Neural progenitor cell (in vitro differentiated cells): Measurements from ENCODE around the gene PLCB1. TPM values are rescaled to one million over a fixed set of nuclear protein-coding genes. Genes with fewer than 3 reads are reported as not detected.
"Not testable (repeated sequence)": the region's sequence is repeated elsewhere in the genome, so short reads cannot be mapped to it uniquely, and the experiment has no call there.

Experiments
- DNase-seq: peaks from one replicate; pipeline ENCODE4 v3.0.0-alpha.2; 2016; ENCODE audit warnings: low spot score
- H2AFZ ChIP-seq: fragments of 200-600 bp; sonication (generic); replicated peaks from 2 replicates; pipeline ENCODE4 v1.6.1; 2016; ENCODE audit warnings: antibody characterized with exemption
- H3F3A ChIP-seq: fragments of 200-600 bp; sonication (generic); 2 replicates; pipeline ENCODE4 v1.6.1; 2016; ENCODE audit warnings: antibody characterized with exemption, low read depth
- H3K27ac ChIP-seq: fragments of 200-600 bp; sonication (generic); 2 replicates; pipeline ENCODE4 v1.5.1; 2016; ENCODE audit warnings: mild to moderate bottlenecking
- H3K27me3 ChIP-seq: fragments of 200-600 bp; sonication (generic); 2 replicates; pipeline ENCODE4 v1.6.1; 2016; ENCODE audit warnings: mild to moderate bottlenecking, moderate library complexity
- H3K36me3 ChIP-seq: fragments of 200-600 bp; sonication (generic); 2 replicates; pipeline ENCODE4 v1.5.1; 2016
- H3K4me1 ChIP-seq: fragments of 200-600 bp; sonication (generic); 2 replicates; pipeline ENCODE4 v1.6.1; 2016; ENCODE audit warnings: mixed run types
- H3K4me2 ChIP-seq: fragments of 200-600 bp; sonication (generic); 2 replicates; pipeline ENCODE4 v1.6.1; 2016
- H3K4me3 ChIP-seq: fragments of 200-600 bp; sonication (generic); 2 replicates; pipeline ENCODE4 v1.5.1; 2016
- H3K79me2 ChIP-seq: fragments of 200-600 bp; sonication (generic); 2 replicates; pipeline ENCODE4 v1.6.1; 2016; ENCODE audit warnings: low read depth
- H3K9ac ChIP-seq: fragments of 200-600 bp; sonication (generic); 2 replicates; pipeline ENCODE4 v1.6.1; 2016
- H3K9me3 ChIP-seq: fragments of 200-600 bp; sonication (generic); 2 replicates; pipeline ENCODE4 v1.5.1; 2016; ENCODE audit warnings: low read depth
- H4K20me1 ChIP-seq: fragments of 200-600 bp; sonication (generic); 2 replicates; pipeline ENCODE4 v1.6.1; 2016; ENCODE audit warnings: low read depth
- H3K27ac Mint-ChIP-seq: 3 replicates; pipeline ENCODE4 v1.8.0; 2021; ENCODE audit warnings: mixed read lengths
- H3K27me3 Mint-ChIP-seq: 2 replicates; pipeline ENCODE4 v1.8.0; 2022; ENCODE audit warnings: low read depth, mild to moderate bottlenecking, inconsistent platforms, moderate library complexity, mixed read lengths; ENCODE audit not compliant: insufficient read depth
- H3K36me3 Mint-ChIP-seq: 3 replicates; pipeline ENCODE4 v1.8.0; 2021; ENCODE audit warnings: mixed read lengths
- H3K4me1 Mint-ChIP-seq: 3 replicates; pipeline ENCODE4 v1.8.0; 2021; ENCODE audit warnings: mixed read lengths
- H3K4me3 Mint-ChIP-seq: 3 replicates; pipeline ENCODE4 v1.8.0; 2021; ENCODE audit warnings: mild to moderate bottlenecking, moderate library complexity, mixed read lengths
- H3K9me3 Mint-ChIP-seq: 3 replicates; pipeline ENCODE4 v1.8.0; 2020; ENCODE audit warnings: mixed read lengths
- EZH2 ChIP-seq: fragments of 200-600 bp; sonication (generic); IDR thresholded peaks from 2 replicates; pipeline ENCODE4 v1.6.1; 2017; ENCODE audit warnings: antibody characterized with exemption, mild to moderate bottlenecking, moderate library complexity
- EZH2phosphoT487 ChIP-seq: fragments of 200-600 bp; sonication (generic); IDR thresholded peaks from 2 replicates; pipeline ENCODE4 v1.6.1; 2017; ENCODE audit warnings: antibody characterized with exemption
- total RNA-seq: library from RNA; depleted of rRNA; stranded (reverse); fragments of >200 nt; gene quantifications from 2 replicates; pipeline ENCODE4 v1.2.3, GENCODE V29; 2015; ENCODE audit warnings: low replicate concordance
- TF ChIP-seq, protein P1 (sequence below): fragments of 200-600 bp; sonication (generic); IDR thresholded peaks from 2 replicates; pipeline ENCODE4 v1.5.1; 2017; ENCODE audit warnings: antibody characterized with exemption, mild to moderate bottlenecking

Gene PLCB1
- total RNA-seq, 1 donor from 2014 or later: 30.2 TPM

DNA sequence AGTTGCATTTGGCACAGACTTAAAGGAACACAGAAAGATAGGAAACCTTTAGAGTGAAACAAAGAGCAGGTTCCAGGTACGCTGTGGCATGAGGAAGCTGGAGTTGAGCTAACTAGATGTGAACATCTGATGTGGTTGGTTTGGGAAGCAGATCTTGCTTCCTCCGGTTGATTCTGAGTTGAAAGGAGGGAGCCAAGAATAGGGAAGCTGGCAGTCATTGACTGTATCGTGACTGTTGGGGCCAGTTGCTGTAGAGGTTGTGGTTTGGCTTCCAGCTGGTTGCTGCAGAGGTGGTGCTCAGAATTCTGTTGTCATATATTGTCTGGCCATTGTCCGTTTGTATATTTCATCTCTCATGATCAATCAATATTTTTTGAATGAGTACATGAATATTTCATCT is 325.9 kb downstream of the PLCB1 start:
- H3K9me3 ChIP-seq: no peaks in the 10 kb centered on the region
- H3K27ac Mint-ChIP-seq: no peak overlapping the region

DNA sequence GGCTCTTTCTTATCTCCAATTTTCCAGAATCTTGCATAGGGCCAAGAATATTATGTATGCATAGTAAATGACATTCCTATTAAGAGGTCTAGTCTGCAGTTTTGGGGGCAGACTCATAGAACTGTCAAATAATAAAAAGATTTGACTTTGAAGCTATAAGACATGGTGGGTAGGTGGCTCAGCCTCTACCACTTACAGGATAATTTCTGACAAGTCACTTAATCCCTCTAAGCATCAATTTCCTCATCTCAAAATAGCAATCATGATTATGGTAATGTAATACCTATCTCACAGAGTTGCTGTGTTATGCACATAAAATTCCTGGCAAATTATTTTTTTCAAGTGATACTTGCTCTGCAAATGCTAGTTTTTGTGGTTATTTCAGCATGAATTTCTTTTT is 329.1 kb downstream of the PLCB1 start:
- no peak overlapping the region for H3K4me2 ChIP-seq
- no peaks in the 10 kb centered on the region for H3F3A ChIP-seq
- no peak for DNase-seq
- H2AFZ ChIP-seq: no peak overlapping the region
- no peaks in the 10 kb centered on the region for H3K79me2 ChIP-seq
- H3K27me3 ChIP-seq: no peaks in the 10 kb centered on the region
- H3K36me3 Mint-ChIP-seq: no peaks in the 10 kb centered on the region
- no peaks in the 10 kb centered on the region for H4K20me1 ChIP-seq
- H3K4me1 Mint-ChIP-seq: no peaks in the 10 kb centered on the region
- peaks cover 6% of the 10 kb centered on the region for H3K9me3 Mint-ChIP-seq
- no peaks in the 10 kb centered on the region for H3K4me1 ChIP-seq
- H3K36me3 ChIP-seq: no peaks in the 10 kb centered on the region
- TF ChIP-seq, protein P1, sequence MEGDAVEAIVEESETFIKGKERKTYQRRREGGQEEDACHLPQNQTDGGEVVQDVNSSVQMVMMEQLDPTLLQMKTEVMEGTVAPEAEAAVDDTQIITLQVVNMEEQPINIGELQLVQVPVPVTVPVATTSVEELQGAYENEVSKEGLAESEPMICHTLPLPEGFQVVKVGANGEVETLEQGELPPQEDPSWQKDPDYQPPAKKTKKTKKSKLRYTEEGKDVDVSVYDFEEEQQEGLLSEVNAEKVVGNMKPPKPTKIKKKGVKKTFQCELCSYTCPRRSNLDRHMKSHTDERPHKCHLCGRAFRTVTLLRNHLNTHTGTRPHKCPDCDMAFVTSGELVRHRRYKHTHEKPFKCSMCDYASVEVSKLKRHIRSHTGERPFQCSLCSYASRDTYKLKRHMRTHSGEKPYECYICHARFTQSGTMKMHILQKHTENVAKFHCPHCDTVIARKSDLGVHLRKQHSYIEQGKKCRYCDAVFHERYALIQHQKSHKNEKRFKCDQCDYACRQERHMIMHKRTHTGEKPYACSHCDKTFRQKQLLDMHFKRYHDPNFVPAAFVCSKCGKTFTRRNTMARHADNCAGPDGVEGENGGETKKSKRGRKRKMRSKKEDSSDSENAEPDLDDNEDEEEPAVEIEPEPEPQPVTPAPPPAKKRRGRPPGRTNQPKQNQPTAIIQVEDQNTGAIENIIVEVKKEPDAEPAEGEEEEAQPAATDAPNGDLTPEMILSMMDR: no peak
- TF ChIP-seq EZH2phosphoT487 (no peak), EZH2 (no peak)
- no peak overlapping the region for H3K4me3 ChIP-seq
- no peak overlapping the region for H3K9ac ChIP-seq
- H3K4me3 Mint-ChIP-seq: no peak overlapping the region
- no peak overlapping the region for H3K27ac ChIP-seq
- no peak overlapping the region for H3K27ac Mint-ChIP-seq
- H3K27me3 Mint-ChIP-seq: no peaks in the 10 kb centered on the region
- no peaks in the 10 kb centered on the region for H3K9me3 ChIP-seq

More for the DNA sequence above, 325.9 kb downstream of the PLCB1 start:
- Mint-ChIP-seq H3K9me3 (no peaks in the 10 kb centered on the region), H3K27me3 (no peaks in the 10 kb centered on the region), H3K4me3 (no peak overlapping the region), H3K4me1 (no peaks in the 10 kb centered on the region), H3K36me3 (no peaks in the 10 kb centered on the region)
- DNase-seq: no peak
- no peak overlapping the region for H3K4me3 ChIP-seq
- no peaks in the 10 kb centered on the region for H4K20me1 ChIP-seq
- H3K79me2 ChIP-seq: no peaks in the 10 kb centered on the region
- no peaks in the 10 kb centered on the region for H3F3A ChIP-seq
- no peak overlapping the region for H3K9ac ChIP-seq
- TF ChIP-seq, protein P1: no peak
- TF ChIP-seq EZH2phosphoT487: no peak
- TF ChIP-seq EZH2: no peak
- H3K4me2 ChIP-seq: no peak overlapping the region
- no peak overlapping the region for H2AFZ ChIP-seq
- H3K27me3 ChIP-seq: no peaks in the 10 kb centered on the region
- no peaks in the 10 kb centered on the region for H3K36me3 ChIP-seq
- H3K4me1 ChIP-seq: no peaks in the 10 kb centered on the region
- H3K27ac ChIP-seq: no peak overlapping the region

DNA sequence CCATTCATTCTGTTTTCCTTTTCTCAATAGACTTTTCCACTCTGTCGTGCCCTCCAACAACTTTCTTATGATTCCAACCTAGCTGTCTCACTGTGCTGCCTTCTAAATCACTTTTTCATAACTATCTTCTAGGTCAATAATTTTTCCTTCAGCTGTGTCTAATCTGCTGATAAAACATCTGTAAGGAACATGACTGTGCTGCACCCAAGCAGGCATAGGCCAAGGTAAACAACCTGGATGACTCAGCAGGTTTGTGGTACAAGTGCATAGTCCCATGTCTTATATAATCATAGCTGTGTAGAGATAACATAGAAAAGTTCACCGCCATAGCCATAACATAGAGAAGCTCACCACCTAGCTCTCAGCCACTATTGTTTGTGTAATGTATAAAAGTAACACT is 332.3 kb downstream of the PLCB1 start:
- H3K4me3 ChIP-seq: no peak overlapping the region
- no peak overlapping the region for H3K9ac ChIP-seq
- no peaks in the 10 kb centered on the region for H3K36me3 ChIP-seq
- H3K27me3 ChIP-seq: no peaks in the 10 kb centered on the region
- H3F3A ChIP-seq: no peaks in the 10 kb centered on the region
- no peak overlapping the region for H3K4me3 Mint-ChIP-seq
- H3K79me2 ChIP-seq: no peaks in the 10 kb centered on the region
- no peaks in the 10 kb centered on the region for H3K4me1 Mint-ChIP-seq
- H3K27ac Mint-ChIP-seq: no peak overlapping the region
- no peaks in the 10 kb centered on the region for H4K20me1 ChIP-seq
- DNase-seq: no peak
- H2AFZ ChIP-seq: no peak overlapping the region
- H3K27ac ChIP-seq: no peak overlapping the region
- peaks cover 6% of the 10 kb centered on the region for H3K9me3 Mint-ChIP-seq
- H3K27me3 Mint-ChIP-seq: no peaks in the 10 kb centered on the region
- TF ChIP-seq, protein P1: no peak
- no peak for TF ChIP-seq EZH2phosphoT487
- TF ChIP-seq EZH2: no peak
- H3K4me1 ChIP-seq: no peaks in the 10 kb centered on the region
- no peaks in the 10 kb centered on the region for H3K9me3 ChIP-seq
- no peak overlapping the region for H3K4me2 ChIP-seq
- no peaks in the 10 kb centered on the region for H3K36me3 Mint-ChIP-seq

DNA sequence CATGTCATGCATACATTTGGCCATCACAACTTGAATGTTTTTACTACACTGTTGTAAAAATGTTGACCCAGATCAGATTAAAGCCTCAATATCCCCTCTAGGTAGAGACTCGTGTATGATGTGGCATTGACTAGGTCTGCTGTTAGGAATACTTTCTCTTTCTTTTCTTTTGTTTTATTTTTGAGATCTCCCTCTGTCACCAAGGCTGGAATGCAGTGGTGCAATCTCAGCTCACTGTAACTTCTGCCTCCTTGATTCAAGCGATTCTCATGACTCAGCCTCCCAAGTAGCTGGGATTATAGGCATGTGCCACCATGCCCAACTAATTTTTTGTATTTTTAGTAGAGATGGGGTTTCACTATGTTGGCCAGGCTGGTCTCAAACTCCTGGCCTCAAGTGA is 334.7 kb downstream of the PLCB1 start:
- not testable (repeated sequence) for H3K27ac Mint-ChIP-seq, H3K4me3 ChIP-seq, H3K27me3 Mint-ChIP-seq, H3F3A ChIP-seq, H3K36me3 Mint-ChIP-seq, H3K4me1 ChIP-seq, DNase-seq, H4K20me1 ChIP-seq, H3K4me2 ChIP-seq, H2AFZ ChIP-seq, H3K36me3 ChIP-seq, H3K4me3 Mint-ChIP-seq, H3K9me3 Mint-ChIP-seq, H3K4me1 Mint-ChIP-seq, H3K27ac ChIP-seq, H3K9me3 ChIP-seq, H3K9ac ChIP-seq, H3K27me3 ChIP-seq, H3K79me2 ChIP-seq
